ENCODE results near the gene MCM3AP.

DNA sequence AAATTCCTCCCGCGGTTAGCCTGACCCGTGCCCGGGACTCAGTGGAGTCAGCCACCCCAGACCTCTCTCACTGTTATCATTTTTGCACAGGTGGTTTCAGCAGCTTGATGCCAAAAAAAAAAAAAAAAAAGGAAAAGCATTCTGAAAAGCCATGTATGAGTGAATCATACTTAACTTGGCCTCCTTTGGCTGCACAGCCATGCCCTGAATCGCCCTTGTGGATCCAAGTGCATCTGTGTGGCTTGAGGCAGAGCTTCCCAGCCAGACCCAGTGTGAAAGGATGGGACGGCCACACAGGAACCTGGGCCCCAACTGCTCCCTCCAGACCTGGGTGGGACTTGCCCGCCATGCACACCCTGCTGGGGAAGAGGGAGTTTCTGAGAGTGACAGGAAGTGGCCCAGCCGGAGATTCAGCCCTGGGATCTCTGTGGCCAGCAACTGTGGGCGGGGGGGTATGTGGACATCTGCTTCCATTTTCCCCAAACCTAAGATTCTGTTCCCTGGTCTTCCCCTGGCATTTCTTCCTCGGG, 9.3 kb upstream of the MCM3AP start:
- TF ChIP-seq, protein P1, sequence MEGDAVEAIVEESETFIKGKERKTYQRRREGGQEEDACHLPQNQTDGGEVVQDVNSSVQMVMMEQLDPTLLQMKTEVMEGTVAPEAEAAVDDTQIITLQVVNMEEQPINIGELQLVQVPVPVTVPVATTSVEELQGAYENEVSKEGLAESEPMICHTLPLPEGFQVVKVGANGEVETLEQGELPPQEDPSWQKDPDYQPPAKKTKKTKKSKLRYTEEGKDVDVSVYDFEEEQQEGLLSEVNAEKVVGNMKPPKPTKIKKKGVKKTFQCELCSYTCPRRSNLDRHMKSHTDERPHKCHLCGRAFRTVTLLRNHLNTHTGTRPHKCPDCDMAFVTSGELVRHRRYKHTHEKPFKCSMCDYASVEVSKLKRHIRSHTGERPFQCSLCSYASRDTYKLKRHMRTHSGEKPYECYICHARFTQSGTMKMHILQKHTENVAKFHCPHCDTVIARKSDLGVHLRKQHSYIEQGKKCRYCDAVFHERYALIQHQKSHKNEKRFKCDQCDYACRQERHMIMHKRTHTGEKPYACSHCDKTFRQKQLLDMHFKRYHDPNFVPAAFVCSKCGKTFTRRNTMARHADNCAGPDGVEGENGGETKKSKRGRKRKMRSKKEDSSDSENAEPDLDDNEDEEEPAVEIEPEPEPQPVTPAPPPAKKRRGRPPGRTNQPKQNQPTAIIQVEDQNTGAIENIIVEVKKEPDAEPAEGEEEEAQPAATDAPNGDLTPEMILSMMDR (conservative IDR thresholded peaks at IDR 0.05; ENCODE audit: low read depth, low read length): no peak
- no peak for TF ChIP-seq EZH2phosphoT487 (IDR thresholded peaks at IDR 0.05; ENCODE audit: borderline replicate concordance, low read length)
